ENCODE results near the gene TUBB4A.

- TF ChIP-seq POLR2A (IDR thresholded peaks at IDR 0.05) (no peak), CTCF (IDR thresholded peaks at IDR 0.05) (no peak)
These were observed 50.4 kb downstream of the TUBB4A start for GRCh38 chr19:6451583-6452222.

All from right lobe of liver (tissue), 4 donors.